Uterus (tissue), 2 donors: ENCODE results near the gene PLEKHO1.

Source experiments
- CTCF ChIP-seq, 4 experiments: fragments of 200-600 bp in 2 of 4; fragments of 450-650 bp in 2 of 4; sonication (generic) in 2 of 4; IDR thresholded peaks; one replicate each; pipeline ENCODE4 v1.5.1; 2016 to 2019; ENCODE audit warnings: antibody characterized with exemption in 4 of 4, mild to moderate bottlenecking in 2 of 4, moderate library complexity in 1 of 4
- POLR2A ChIP-seq, 2 donors: fragments of 450-650 bp; IDR thresholded peaks; one replicate each; pipeline ENCODE4 v1.6.1; 2016; ENCODE audit warnings: antibody characterized with exemption in 2 of 2, mild to moderate bottlenecking in 1 of 2, moderate library complexity in 1 of 2

GRCh38 chr1:150110116-150110515 lies 39.6 kb upstream of the PLEKHO1 start:
- TF ChIP-seq POLR2A (IDR thresholded peaks at IDR 0.05) (no peak), CTCF (IDR thresholded peaks at IDR 0.05) (no peak)
